GM12878 (cell line): ENCODE results near the gene SH3BP1. TPM values are rescaled to one million over a fixed set of nuclear protein-coding genes. Genes with fewer than 3 reads are reported as not detected.

Experiments used
- ATAC-seq: fragments of 200-7000 bp; cut with Tn5 transposase; 3 replicates; pipeline ENCODE4 v1.9.1; 2020; ENCODE audit warnings: mild to moderate bottlenecking, moderate library complexity
- BruUV-seq: library from RNA; stranded (reverse); fragments of 400-500 nt; replicated peaks from 2 replicates; lab custom pipeline; 2021; lab: Mats Ljungman, UMichigan
- CTCF ChIA-PET: fragments of 300-600 bp; sonication (Branson Sonifier 250); formaldehyde crosslinking; extraction: SDS; loops from one replicate; lab custom pipeline; 2021; ENCODE audit warnings: inconsistent platforms; lab: Yijun Ruan, JAX
- POLR2A ChIA-PET: fragments of 350-600 bp; formaldehyde crosslinking; extraction: SDS; loops from one replicate; lab custom pipeline; 2021; ENCODE audit warnings: inconsistent platforms; lab: Charles Lee
- RAD21 ChIA-PET: fragments of 300-600 bp; sonication (Branson Sonifier 250); formaldehyde crosslinking; loops from one replicate; lab custom pipeline; 2023; ENCODE audit warnings: antibody characterized with exemption; ENCODE audit not compliant: unreplicated experiment; lab: Charles Lee
- SMC1A ChIA-PET: fragments of 300-600 bp; sonication (Branson Sonifier 250); formaldehyde crosslinking; loops from one replicate; lab custom pipeline; 2023; ENCODE audit not compliant: unreplicated experiment, uncharacterized antibody; lab: Charles Lee
- DNase-seq: peaks from one replicate; pipeline ENCODE4 v3.0.0-alpha.2; 2011; ENCODE audit warnings: low read depth, low spot score
- FAIRE-seq: peaks from 3 replicates; lab custom pipeline; 2011; peaks lifted over from hg19 to GRCh38; lab: Jason Lieb, UNC
- H2AFZ ChIP-seq: 2 replicates; pipeline ENCODE4 v1.6.0; 2011; ENCODE audit warnings: low read depth, low read length, control low read depth; ENCODE audit not compliant: control insufficient read depth
- H3K27ac ChIP-seq: 2 replicates; pipeline ENCODE4 v1.5.1; 2011; ENCODE audit warnings: control low read depth; ENCODE audit not compliant: control insufficient read depth, insufficient read depth
- H3K27me3 ChIP-seq, 2 experiments: replicated peaks in 1 of 2; 2 replicates each; pipeline versions ENCODE4 v1.6.0 to v1.6.1; 2011; ENCODE audit warnings: low read length in 1 of 2; ENCODE audit not compliant: control insufficient read depth in 2 of 2, insufficient read depth in 2 of 2
- H3K36me3 ChIP-seq, 2 experiments: 2 replicates each; pipeline ENCODE4 v1.5.1; 2011; ENCODE audit warnings: low read length in 1 of 2; ENCODE audit not compliant: control insufficient read depth in 2 of 2, insufficient read depth in 2 of 2
- H3K4me1 ChIP-seq: 2 replicates; pipeline ENCODE4 v1.6.1; 2011; ENCODE audit warnings: mild to moderate bottlenecking, low read length, moderate library complexity, mixed read lengths; ENCODE audit not compliant: control insufficient read depth, insufficient read depth
- H3K4me2 ChIP-seq: 2 replicates; pipeline ENCODE4 v1.6.0; 2011; ENCODE audit warnings: control low read depth; ENCODE audit not compliant: control insufficient read depth, insufficient read depth
- H3K4me3 ChIP-seq: fragments of 200-600 bp; sonication (generic); 2 replicates; pipeline ENCODE4 v1.5.1; 2016
- H3K79me2 ChIP-seq: 2 replicates; pipeline ENCODE4 v1.6.0; 2011; ENCODE audit warnings: low read length; ENCODE audit not compliant: control insufficient read depth, insufficient read depth
- H3K9ac ChIP-seq: 2 replicates; pipeline ENCODE4 v1.8.0; 2011; ENCODE audit warnings: low read length, control low read depth, mixed read lengths; ENCODE audit not compliant: control insufficient read depth, insufficient read depth
- H3K9me3 ChIP-seq: replicated peaks from 3 replicates; pipeline ENCODE4 v1.5.1; 2011; ENCODE audit warnings: mild to moderate bottlenecking, low read length; ENCODE audit not compliant: control insufficient read depth, insufficient read depth
- H4K20me1 ChIP-seq: 2 replicates; pipeline ENCODE4 v1.6.0; 2011; ENCODE audit not compliant: control insufficient read depth, insufficient read depth
- CBFB ChIP-seq: IDR thresholded peaks from 2 replicates; pipeline ENCODE4 v1.6.1; 2016; ENCODE audit warnings: antibody characterized with exemption, low read depth
- EGR1 ChIP-seq, 2 experiments: IDR thresholded peaks; 1 replicate in 1 of 2; 2 replicates in 1 of 2; pipeline ENCODE4 v1.6.1; 2011 to 2012; ENCODE audit warnings: low read depth in 2 of 2, low read length in 2 of 2, borderline replicate concordance in 1 of 2, mild to moderate bottlenecking in 1 of 2, moderate library complexity in 1 of 2
- MYC ChIP-seq: IDR thresholded peaks from 2 replicates; pipeline ENCODE4 v1.6.1; 2011; ENCODE audit warnings: mild to moderate bottlenecking, low read length, moderate library complexity, inconsistent platforms; ENCODE audit not compliant: insufficient read depth, insufficient replicate concordance, insufficient read length, severe bottlenecking
- SUZ12 ChIP-seq: fragments of 200-600 bp; sonication (generic); IDR thresholded peaks from one replicate; pipeline ENCODE4 v1.6.1; 2018; ENCODE audit warnings: antibody characterized with exemption, mild to moderate bottlenecking; ENCODE audit not compliant: unreplicated experiment
- TCF7 ChIP-seq: IDR thresholded peaks from 2 replicates; pipeline ENCODE4 v1.6.1; 2014; ENCODE audit warnings: antibody characterized with exemption, borderline replicate concordance
- ZBTB4 ChIP-seq: fragments of 450-650 bp; formaldehyde crosslinking; IDR thresholded peaks from 2 replicates; pipeline ENCODE4 v1.4.0; 2022; ENCODE audit warnings: mild to moderate bottlenecking, moderate library complexity
- ZNF592 ChIP-seq: fragments of 450-650 bp; IDR thresholded peaks from 2 replicates; pipeline ENCODE4 v1.6.1; 2017; ENCODE audit warnings: mild to moderate bottlenecking, moderate library complexity
- WGBS: methylation state at CpG from one replicate; pipeline ENCODE4 v1.1.6; 2016; ENCODE audit warnings: low lambda C conversion rate; ENCODE audit not compliant: insufficient replicate concordance, insufficient coverage; ENCODE audit errors: missing lambda C conversion rate; 5-methylcytosine and 5-hydroxymethylcytosine counted together
- in situ Hi-C: fragments of 300-500 bp; cut with MboI; formaldehyde crosslinking; loops from 9 replicates; pipeline ENCODE4 v1.14.3; 2018; ENCODE audit warnings: mixed read lengths
- intact Hi-C: fragments of 100-400 bp; cut with micrococcal nuclease; formaldehyde crosslinking; loops from one replicate; pipeline ENCODE4 v1.14.2; 2022; ENCODE audit not compliant: unreplicated experiment
- polyA plus RNA-seq, 11 experiments: library from polyadenylated mRNA; depleted of rRNA in 4 of 11; unstranded in 6 of 11; stranded (reverse) in 5 of 11; fragments of >200 nt; fragmentation: Nextera tagmentation in 4 of 11; fragmentation: Illumina TruSeq in 1 of 11; extraction: Ambion mirVana in 4 of 11; extraction: Trizol in 1 of 11; gene quantifications; 1 replicate in 1 of 11; 2 replicates in 10 of 11; pipeline versions ENCODE4 v1.2.1 to v1.2.3, GENCODE V29; 2011 to 2016; ENCODE audit warnings: inconsistent platforms in 2 of 11, missing spikeins in 2 of 11, low read depth in 1 of 11
- total RNA-seq, 4 experiments: library from RNA; depleted of rRNA in 3 of 4; stranded (reverse); fragments of >200 nt in 3 of 4; fragmentation: Illumina TruSeq in 1 of 4; extraction: Trizol in 1 of 4; gene quantifications; 2 replicates each; pipeline versions ENCODE4 v1.2.1 to v1.2.3, GENCODE V29; 2013 to 2021
- TF ChIP-seq, protein P1 (sequence below): fragments of 450-650 bp; IDR thresholded peaks from 2 replicates; pipeline ENCODE4 v1.6.1; 2016; ENCODE audit warnings: mild to moderate bottlenecking
- TF ChIP-seq, protein P2 (sequence below): fragments of 150-350 bp; IDR thresholded peaks from 2 replicates; pipeline ENCODE4 v1.6.1; 2016; ENCODE audit warnings: low read depth, low read length

Gene SH3BP1
- total and polyA plus RNA-seq, 10 of the 15 experiments (the other 5 are each of a cell fraction or from before 2014, with no cell fraction given): 0.29 to 70.5 (median 22.5) TPM

DNA sequence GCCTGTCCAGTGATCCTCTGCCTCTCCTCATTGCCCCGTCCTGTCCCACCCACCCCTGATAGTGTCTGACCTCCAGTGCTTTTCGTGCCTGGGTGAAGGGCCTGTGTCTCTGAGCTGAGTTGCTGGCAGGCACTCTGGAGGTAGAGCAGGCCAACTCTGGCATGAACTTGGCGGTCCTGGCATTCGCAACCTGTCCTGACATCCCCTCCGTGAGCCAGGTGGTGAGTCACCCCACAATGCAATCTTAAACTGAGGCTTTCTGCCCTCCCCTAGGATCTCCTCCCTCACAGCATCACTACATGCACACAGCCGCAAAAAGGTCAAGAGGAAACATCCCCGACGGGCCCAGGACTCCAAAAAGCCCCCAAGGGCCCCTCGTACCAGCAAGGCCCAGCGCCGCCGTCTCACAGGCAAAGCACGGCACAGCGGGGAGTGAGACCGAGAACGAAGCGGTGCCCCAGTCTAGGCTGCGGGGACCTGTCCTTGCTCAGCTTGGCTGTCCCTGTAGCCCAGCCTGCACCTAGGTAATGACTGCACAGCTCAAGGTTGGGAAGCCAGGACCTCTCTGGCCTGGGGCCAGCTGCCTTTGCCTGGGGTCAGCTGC lies 51.5 kb downstream of the SH3BP1 start:
- intact Hi-C loops (no loop called here), in situ Hi-C loops (no loop called here)
- peaks cover 4% of the 10 kb centered on the region; the same call in 1 of the 2 replicates for H3K4me1 ChIP-seq
- TF ChIP-seq EGR1 (IDR thresholded peaks at IDR 0.05; ENCODE audit: borderline replicate concordance in 1 of 2, low read depth in 2 of 2, low read length in 2 of 2) (no peak), SUZ12 (no peak), ZBTB4 (CRISPR knock-in tag) (no peak), CBFB (no peak), MYC (no peak), TCF7 (no peak), ZNF592 (no peak)
- TF ChIP-seq, protein P1, sequence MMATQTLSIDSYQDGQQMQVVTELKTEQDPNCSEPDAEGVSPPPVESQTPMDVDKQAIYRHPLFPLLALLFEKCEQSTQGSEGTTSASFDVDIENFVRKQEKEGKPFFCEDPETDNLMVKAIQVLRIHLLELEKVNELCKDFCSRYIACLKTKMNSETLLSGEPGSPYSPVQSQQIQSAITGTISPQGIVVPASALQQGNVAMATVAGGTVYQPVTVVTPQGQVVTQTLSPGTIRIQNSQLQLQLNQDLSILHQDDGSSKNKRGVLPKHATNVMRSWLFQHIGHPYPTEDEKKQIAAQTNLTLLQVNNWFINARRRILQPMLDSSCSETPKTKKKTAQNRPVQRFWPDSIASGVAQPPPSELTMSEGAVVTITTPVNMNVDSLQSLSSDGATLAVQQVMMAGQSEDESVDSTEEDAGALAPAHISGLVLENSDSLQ: no peak
- TF ChIP-seq, protein P2, sequence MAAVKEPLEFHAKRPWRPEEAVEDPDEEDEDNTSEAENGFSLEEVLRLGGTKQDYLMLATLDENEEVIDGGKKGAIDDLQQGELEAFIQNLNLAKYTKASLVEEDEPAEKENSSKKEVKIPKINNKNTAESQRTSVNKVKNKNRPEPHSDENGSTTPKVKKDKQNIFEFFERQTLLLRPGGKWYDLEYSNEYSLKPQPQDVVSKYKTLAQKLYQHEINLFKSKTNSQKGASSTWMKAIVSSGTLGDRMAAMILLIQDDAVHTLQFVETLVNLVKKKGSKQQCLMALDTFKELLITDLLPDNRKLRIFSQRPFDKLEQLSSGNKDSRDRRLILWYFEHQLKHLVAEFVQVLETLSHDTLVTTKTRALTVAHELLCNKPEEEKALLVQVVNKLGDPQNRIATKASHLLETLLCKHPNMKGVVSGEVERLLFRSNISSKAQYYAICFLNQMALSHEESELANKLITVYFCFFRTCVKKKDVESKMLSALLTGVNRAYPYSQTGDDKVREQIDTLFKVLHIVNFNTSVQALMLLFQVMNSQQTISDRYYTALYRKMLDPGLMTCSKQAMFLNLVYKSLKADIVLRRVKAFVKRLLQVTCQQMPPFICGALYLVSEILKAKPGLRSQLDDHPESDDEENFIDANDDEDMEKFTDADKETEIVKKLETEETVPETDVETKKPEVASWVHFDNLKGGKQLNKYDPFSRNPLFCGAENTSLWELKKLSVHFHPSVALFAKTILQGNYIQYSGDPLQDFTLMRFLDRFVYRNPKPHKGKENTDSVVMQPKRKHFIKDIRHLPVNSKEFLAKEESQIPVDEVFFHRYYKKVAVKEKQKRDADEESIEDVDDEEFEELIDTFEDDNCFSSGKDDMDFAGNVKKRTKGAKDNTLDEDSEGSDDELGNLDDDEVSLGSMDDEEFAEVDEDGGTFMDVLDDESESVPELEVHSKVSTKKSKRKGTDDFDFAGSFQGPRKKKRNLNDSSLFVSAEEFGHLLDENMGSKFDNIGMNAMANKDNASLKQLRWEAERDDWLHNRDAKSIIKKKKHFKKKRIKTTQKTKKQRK: no peak
- CTCF ChIA-PET: no interaction called here
- WGBS: 93% methylated on average over 17 of the region's 18 CpGs
- peaks cover 18% of the 10 kb centered on the region for H3K79me2 ChIP-seq
- SMC1A ChIA-PET: no interaction called here
- FAIRE-seq: no peak
- H2AFZ ChIP-seq: no peak overlapping the region
- RAD21 ChIA-PET: no interaction called here
- H3K36me3 ChIP-seq: peaks cover 9 to 23% of the 10 kb centered on the region in 2 experiments; a peak in 3 of 4 replicates
- no peaks in the 10 kb centered on the region for H3K27me3 ChIP-seq
- ATAC-seq: no peak
- BruUV-seq: no TSS peak
- no peak overlapping the region for H3K4me3 ChIP-seq
- H3K9ac ChIP-seq: no peak overlapping the region
- H3K27ac ChIP-seq: no peak overlapping the region
- H3K4me2 ChIP-seq: no peak overlapping the region
- DNase-seq: no peak
- POLR2A ChIA-PET: interaction anchor here (0.6 kb wide), 1 partner anchor 38 kb away, joined by 3 read pairs; no protein-coding TSS in a partner anchor
- H4K20me1 ChIP-seq: no peaks in the 10 kb centered on the region
- no peaks in the 10 kb centered on the region for H3K9me3 ChIP-seq
